H9 (cell line): Measurements from ENCODE around the gene ARHGAP12. TPM values are rescaled to one million over a fixed set of nuclear protein-coding genes. Genes with fewer than 3 reads are reported as not detected.

Source experiments
- DNase-seq: peaks from one replicate; pipeline ENCODE4 v3.0.0-alpha.2; 2017
- H2AFZ ChIP-seq: one replicate; pipeline ENCODE4 v1.6.1; 2013; ENCODE audit warnings: mild to moderate bottlenecking, low read length, control low read depth, moderate library complexity
- H2AK5ac ChIP-seq: 2 replicates; pipeline ENCODE4 v1.6.1; 2013; ENCODE audit warnings: low read length, control low read depth, mixed read lengths; ENCODE audit not compliant: insufficient read length
- H2BK120ac ChIP-seq: one replicate; pipeline ENCODE4 v1.6.1; 2013; ENCODE audit warnings: low read depth, mild to moderate bottlenecking, low read length, control low read depth, inconsistent platforms; ENCODE audit not compliant: poor library complexity, severe bottlenecking
- H2BK12ac ChIP-seq: 2 replicates; pipeline ENCODE4 v1.6.1; 2013; ENCODE audit warnings: low read length, control low read depth, mixed read lengths, low read depth; ENCODE audit not compliant: insufficient read length
- H2BK15ac ChIP-seq: 2 replicates; pipeline ENCODE4 v1.6.1; 2013; ENCODE audit warnings: low read depth, low read length, control low read depth
- H2BK20ac ChIP-seq: one replicate; pipeline ENCODE4 v1.6.1; 2013; ENCODE audit warnings: low read depth, mild to moderate bottlenecking, low read length, control low read depth, inconsistent platforms; ENCODE audit not compliant: poor library complexity, severe bottlenecking
- H2BK5ac ChIP-seq: 2 replicates; pipeline ENCODE4 v1.6.1; 2013; ENCODE audit warnings: low read length, control low read depth, mixed read lengths; ENCODE audit not compliant: insufficient read length
- H3K14ac ChIP-seq: 2 replicates; pipeline ENCODE4 v1.6.1; 2013; ENCODE audit warnings: low read length, control low read depth; ENCODE audit not compliant: insufficient read depth
- H3K18ac ChIP-seq: 2 replicates; pipeline ENCODE4 v1.6.1; 2013; ENCODE audit warnings: low read depth, mild to moderate bottlenecking, mixed read lengths, low read length, control low read depth; ENCODE audit not compliant: insufficient read length
- H3K23ac ChIP-seq: 2 replicates; pipeline ENCODE4 v1.6.1; 2013; ENCODE audit warnings: low read length, control low read depth, mixed read lengths, low read depth; ENCODE audit not compliant: insufficient read length
- H3K23me2 ChIP-seq: 2 replicates; pipeline ENCODE4 v1.6.1; 2013; ENCODE audit warnings: low read depth, mild to moderate bottlenecking, mixed read lengths, low read length, control low read depth; ENCODE audit not compliant: insufficient read length, poor library complexity, severe bottlenecking
- H3K27ac ChIP-seq: 2 replicates; pipeline ENCODE4 v1.5.1; 2013; ENCODE audit warnings: low read length, control low read depth, mixed read lengths, low read depth; ENCODE audit not compliant: insufficient read length
- H3K27me3 ChIP-seq: 2 replicates; pipeline ENCODE4 v1.6.1; 2013; ENCODE audit warnings: low read length, control low read depth, inconsistent platforms; ENCODE audit not compliant: insufficient read depth
- H3K4ac ChIP-seq: 2 replicates; pipeline ENCODE4 v1.6.1; 2013; ENCODE audit warnings: low read depth, mild to moderate bottlenecking, control low read depth, inconsistent platforms, low read length, moderate library complexity
- H3K4me1 ChIP-seq: 2 replicates; pipeline ENCODE4 v1.6.1; 2013; ENCODE audit warnings: low read length, control low read depth, inconsistent platforms; ENCODE audit not compliant: insufficient read depth
- H3K4me2 ChIP-seq: 2 replicates; pipeline ENCODE4 v1.6.1; 2013; ENCODE audit warnings: low read length, control low read depth, mixed read lengths; ENCODE audit not compliant: insufficient read length, insufficient read depth
- H3K56ac ChIP-seq: 2 replicates; pipeline ENCODE4 v1.6.1; 2013; ENCODE audit warnings: low read depth, mild to moderate bottlenecking, mixed read lengths, low read length, control low read depth; ENCODE audit not compliant: insufficient read length
- H3K79me1 ChIP-seq: 2 replicates; pipeline ENCODE4 v1.6.1; 2013; ENCODE audit warnings: low read depth, mild to moderate bottlenecking, moderate library complexity, low read length, control low read depth, inconsistent platforms; ENCODE audit not compliant: insufficient read depth, poor library complexity, severe bottlenecking
- H3K79me2 ChIP-seq: 2 replicates; pipeline ENCODE4 v1.6.1; 2013; ENCODE audit warnings: low read length, control low read depth, inconsistent platforms; ENCODE audit not compliant: insufficient read depth
- H3K9ac ChIP-seq: 2 replicates; pipeline ENCODE4 v1.6.1; 2013; ENCODE audit warnings: low read length, control low read depth, mixed read lengths; ENCODE audit not compliant: insufficient read length; ENCODE audit errors: extremely low read depth
- H3K9me3 ChIP-seq: one replicate; pipeline ENCODE4 v1.6.1; 2013; ENCODE audit warnings: low read depth, low read length, inconsistent platforms; ENCODE audit not compliant: control insufficient read depth
- H3T11ph ChIP-seq: one replicate; pipeline ENCODE4 v1.6.1; 2013; ENCODE audit warnings: mild to moderate bottlenecking, low read length, control low read depth, inconsistent platforms
- H4K20me1 ChIP-seq: one replicate; pipeline ENCODE4 v1.6.1; 2013; ENCODE audit not compliant: control insufficient read depth, insufficient read length, insufficient read depth
- H4K5ac ChIP-seq: 2 replicates; pipeline ENCODE4 v1.6.1; 2013; ENCODE audit warnings: low read depth, mild to moderate bottlenecking, mixed read lengths, low read length, control low read depth; ENCODE audit not compliant: insufficient read length
- H4K8ac ChIP-seq: replicated peaks from 2 replicates; pipeline ENCODE4 v1.6.1; 2013; ENCODE audit warnings: low read length, control low read depth, mixed read lengths, low read depth; ENCODE audit not compliant: insufficient read length
- H4K91ac ChIP-seq: 2 replicates; pipeline ENCODE4 v1.6.1; 2013; ENCODE audit warnings: low read depth, mild to moderate bottlenecking, moderate library complexity, mixed read lengths, low read length, control low read depth; ENCODE audit not compliant: insufficient read length
- H3K27ac Mint-ChIP-seq, 3 experiments: 2 replicates in 2 of 3; 3 replicates in 1 of 3; pipeline ENCODE4 v1.8.0; 2020 to 2021; ENCODE audit warnings: mixed read lengths in 3 of 3, mild to moderate bottlenecking in 1 of 3, moderate library complexity in 1 of 3
- H3K27me3 Mint-ChIP-seq: 2 replicates; pipeline ENCODE4 v1.8.0; 2021; ENCODE audit warnings: low read depth, mild to moderate bottlenecking, moderate library complexity, mixed read lengths
- H3K36me3 Mint-ChIP-seq, 3 experiments: 2 replicates in 2 of 3; 3 replicates in 1 of 3; pipeline ENCODE4 v1.8.0; 2020 to 2021; ENCODE audit warnings: low read depth in 3 of 3, mixed read lengths in 3 of 3; ENCODE audit not compliant: insufficient read depth in 1 of 3
- H3K4me1 Mint-ChIP-seq, 2 experiments: 2 replicates each; pipeline ENCODE4 v1.8.0; 2020; ENCODE audit warnings: mixed read lengths in 2 of 2
- H3K4me3 Mint-ChIP-seq, 2 experiments: 2 replicates in 1 of 2; 3 replicates in 1 of 2; pipeline ENCODE4 v1.8.0; 2020 to 2021; ENCODE audit warnings: mild to moderate bottlenecking in 2 of 2, mixed read lengths in 2 of 2, moderate library complexity in 1 of 2
- H3K9me3 Mint-ChIP-seq, 2 experiments: 2 replicates in 1 of 2; 3 replicates in 1 of 2; pipeline ENCODE4 v1.8.0; 2020; ENCODE audit warnings: mild to moderate bottlenecking in 2 of 2, mixed read lengths in 2 of 2, moderate library complexity in 1 of 2
- CTCF ChIP-seq: fragments of 200-600 bp; sonication (generic); conservative IDR thresholded peaks from 3 replicates; pipeline ENCODE4 v1.8.0; 2021; ENCODE audit warnings: antibody characterized with exemption, mild to moderate bottlenecking
- WGBS: extraction: QIAGEN DNeasy Blood & Tissue Kit; methylation state at CpG from one replicate; pipeline ENCODE4 v1.1.7; 2013; ENCODE audit warnings: missing lambda C conversion rate, low lambda C conversion rate, mixed read lengths; ENCODE audit not compliant: insufficient read length; ENCODE audit errors: extremely low coverage; 5-methylcytosine and 5-hydroxymethylcytosine counted together
- total RNA-seq: library from RNA; stranded (reverse); gene quantifications from 2 replicates; pipeline ENCODE4 v1.2.1, GENCODE V29; 2021

ARHGAP12 gene
- total RNA-seq, 1 experiment from 2014 or later = 34.3 TPM

GRCh38 chr10:31789555-31789954 lies 139.1 kb downstream of the ARHGAP12 start:
- Histone ChIP-seq H4K5ac (no peak overlapping the region), H2BK120ac (no peak overlapping the region), H4K20me1 (no peaks in the 10 kb centered on the region), H3K56ac (no peak overlapping the region), H3K18ac (no peak overlapping the region), H3K79me1 (no peaks in the 10 kb centered on the region), H3K9ac (no peak overlapping the region), H2BK15ac (no peak overlapping the region), H3K4me1 (no peaks in the 10 kb centered on the region), H3K23ac (no peak overlapping the region), H4K8ac (no peak overlapping the region), H3K27me3 (no peaks in the 10 kb centered on the region), H3K23me2 (no peaks in the 10 kb centered on the region), H3K27ac (no peak overlapping the region), H3K4me2 (no peak overlapping the region), H2AFZ (no peak overlapping the region), H3K79me2 (no peaks in the 10 kb centered on the region), H4K91ac (no peak overlapping the region), H3T11ph (no peak overlapping the region), H3K9me3 (no peaks in the 10 kb centered on the region), H3K14ac (no peak overlapping the region), H3K4ac (no peak overlapping the region), H2BK12ac (no peak overlapping the region), H2BK5ac (no peak overlapping the region), H2AK5ac (no peak overlapping the region), H2BK20ac (no peak overlapping the region)
- no peak for TF ChIP-seq CTCF
- DNase-seq = no peak
- Mint-ChIP-seq H3K36me3 (peaks cover 0 to 7% (median 0%) of the 10 kb centered on the region in 3 experiments; a peak in 1 of 7 replicates), H3K9me3 (peaks cover 5 to 7% of the 10 kb centered on the region in 2 experiments; a peak in 4 of 5 replicates), H3K4me1 (no peaks in the 10 kb centered on the region), H3K4me3 (no peak overlapping the region), H3K27me3 (peaks cover 1% of the 10 kb centered on the region; the same call in 1 of the 2 replicates), H3K27ac (no peak overlapping the region)
- no CpG with 5 or more reads among the region's 1 CpG for WGBS
